H1 (cell line): ENCODE data around the gene SPPL3. TPM values are rescaled to one million over a fixed set of nuclear protein-coding genes. Genes with fewer than 3 reads are reported as not detected.

Experiments used
- CTBP2 ChIP-seq: IDR thresholded peaks from 2 replicates; pipeline ENCODE4 v1.7.0; 2011; ENCODE audit warnings: borderline replicate concordance, mild to moderate bottlenecking, moderate library complexity, mixed read lengths, low read length; ENCODE audit not compliant: insufficient read depth, insufficient read length
- SIRT6 ChIP-seq: IDR thresholded peaks from one replicate; pipeline ENCODE4 v1.7.1; 2012; ENCODE audit warnings: low read length, inconsistent platforms
- polyA plus RNA-seq, 7 experiments: library from polyadenylated mRNA; depleted of rRNA in 3 of 7; stranded (reverse) in 5 of 7; unstranded in 2 of 7; fragments of >200 nt in 5 of 7; fragments of 200-250 nt in 2 of 7; gene quantifications; 1 replicate in 5 of 7; 2 replicates in 1 of 7; 4 replicates in 1 of 7; pipeline versions ENCODE4 v1.2.1 to v1.2.3, GENCODE V29; 2011 to 2013; ENCODE audit warnings: missing spikeins in 2 of 7, mixed read lengths in 2 of 7
- total RNA-seq: library from RNA; stranded (reverse); fragmentation: NEBNext Ultra II Directional; extraction: Animal tissue kit (Norgen Biotek cat#: 25700); gene quantifications from 2 replicates; pipeline ENCODE4 v1.2.1, GENCODE V29; 2021

The SPPL3 gene
- total and polyA plus RNA-seq, 2 of the 8 experiments (the other 6 are each of a cell fraction or from before 2014, with no cell fraction given), result 27.3 to 48.4 TPM

DNA sequence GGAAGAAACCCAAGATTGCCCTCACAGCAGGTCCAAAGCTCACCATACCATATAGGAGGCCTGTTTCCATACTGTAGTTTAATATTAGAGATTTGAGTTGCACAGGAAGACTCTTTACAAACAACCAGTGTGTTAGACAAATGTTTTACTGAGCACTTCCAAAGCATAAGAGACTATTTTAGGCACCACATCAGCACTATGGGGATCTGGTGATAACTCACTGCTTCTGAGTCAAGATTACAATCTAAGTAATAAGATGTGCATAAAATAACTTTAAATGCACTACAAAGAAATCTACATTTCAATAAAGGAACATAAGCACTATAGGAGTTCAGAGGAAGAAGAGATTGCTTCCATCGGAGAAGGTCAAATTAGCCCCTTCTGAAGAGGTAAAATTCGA is 71.4 kb downstream of the SPPL3 start (continued):
- no peak for TF ChIP-seq SIRT6
- TF ChIP-seq CTBP2, result no peak
- TF ChIP-seq, all 59 proteins: peak for 0
